B cell (primary cell): Measurements from ENCODE around the gene TDRD15.

Experiments used
- CTCF ChIP-seq: fragments of 200-600 bp; IDR thresholded peaks from one replicate; pipeline ENCODE4 v1.8.0; 2022; ENCODE audit warnings: antibody characterized with exemption, mild to moderate bottlenecking
- EZH2 ChIP-seq: IDR thresholded peaks from 2 replicates; pipeline ENCODE4 v1.6.1; 2012; ENCODE audit warnings: borderline replicate concordance, low read depth, mild to moderate bottlenecking, moderate library complexity, low read length; ENCODE audit not compliant: insufficient read depth, poor library complexity, severe bottlenecking

- no peak for TF ChIP-seq CTCF
- no peak for TF ChIP-seq EZH2
These were observed 28.6 kb upstream of the TDRD15 start for GRCh38 chr2:21095178-21095577.
